ENCODE data around the gene PHF21B.

GRCh38 chr22:44954149-44954548 lies 55.7 kb downstream of the PHF21B start:
- TF ChIP-seq CTCF (IDR thresholded peaks at IDR 0.05) = no peak
- TF ChIP-seq ZFX (IDR thresholded peaks at IDR 0.05; ENCODE audit: borderline replicate concordance) = no peak
